ENCODE measurements around the gene ZFHX3.

The ZFHX3 gene

GRCh38 chr16:72879846-72880245 is 168.1 kb downstream of the ZFHX3 start:
- H3K27ac Mint-ChIP-seq: no peak overlapping the region
- H3K9me3 Mint-ChIP-seq: no peaks in the 10 kb centered on the region
- H3K27me3 Mint-ChIP-seq: no peaks in the 10 kb centered on the region
- peaks cover 3% of the 10 kb centered on the region for H3K36me3 Mint-ChIP-seq
- no peak overlapping the region for H3K4me3 Mint-ChIP-seq
- H3K4me1 Mint-ChIP-seq: peaks cover 7% of the 10 kb centered on the region

GRCh38 chr16:72878301-72879269 is 169.3 kb downstream of the ZFHX3 start:
- peaks cover 7% of the 10 kb centered on the region for H3K4me1 Mint-ChIP-seq
- H3K27ac Mint-ChIP-seq: no peak overlapping the region
- H3K27me3 Mint-ChIP-seq: no peaks in the 10 kb centered on the region
- H3K9me3 Mint-ChIP-seq: no peaks in the 10 kb centered on the region
- no peak overlapping the region for H3K4me3 Mint-ChIP-seq
- H3K36me3 Mint-ChIP-seq: peaks cover 1% of the 10 kb centered on the region

GRCh38 chr16:72877374-72878028 is 170.4 kb downstream of the ZFHX3 start:
- Mint-ChIP-seq H3K27ac (no peak overlapping the region), H3K27me3 (no peaks in the 10 kb centered on the region), H3K4me3 (no peak overlapping the region), H3K4me1 (peaks cover 7% of the 10 kb centered on the region), H3K9me3 (no peaks in the 10 kb centered on the region), H3K36me3 (peaks cover 1% of the 10 kb centered on the region)

- Mint-ChIP-seq H3K4me3 (no peak overlapping the region), H3K9me3 (no peaks in the 10 kb centered on the region), H3K36me3 (peaks cover 1% of the 10 kb centered on the region), H3K27me3 (no peaks in the 10 kb centered on the region), H3K27ac (no peak overlapping the region), H3K4me1 (peaks cover 7% of the 10 kb centered on the region)
These were observed 171.0 kb downstream of the ZFHX3 start for GRCh38 chr16:72876981-72877373.

GRCh38 chr16:72876221-72876620 is 171.7 kb downstream of the ZFHX3 start:
- H3K27me3 Mint-ChIP-seq: no peaks in the 10 kb centered on the region
- H3K36me3 Mint-ChIP-seq: peaks cover 1% of the 10 kb centered on the region
- no peak overlapping the region for H3K27ac Mint-ChIP-seq
- H3K4me1 Mint-ChIP-seq: peaks cover 7% of the 10 kb centered on the region
- H3K9me3 Mint-ChIP-seq: no peaks in the 10 kb centered on the region
- H3K4me3 Mint-ChIP-seq: no peak overlapping the region

- Mint-ChIP-seq H3K27me3 (no peaks in the 10 kb centered on the region), H3K4me3 (no peak overlapping the region), H3K4me1 (peaks cover 7% of the 10 kb centered on the region), H3K9me3 (no peaks in the 10 kb centered on the region), H3K27ac (no peak overlapping the region), H3K36me3 (no peaks in the 10 kb centered on the region)
These were observed 172.5 kb downstream of the ZFHX3 start for GRCh38 chr16:72875291-72876031.

GRCh38 chr16:72873853-72874252 is 174.1 kb downstream of the ZFHX3 start:
- peaks cover 7% of the 10 kb centered on the region for H3K4me1 Mint-ChIP-seq
- no peak overlapping the region for H3K4me3 Mint-ChIP-seq
- H3K27me3 Mint-ChIP-seq: no peaks in the 10 kb centered on the region
- no peak overlapping the region for H3K27ac Mint-ChIP-seq
- H3K36me3 Mint-ChIP-seq: no peaks in the 10 kb centered on the region
- no peaks in the 10 kb centered on the region for H3K9me3 Mint-ChIP-seq

- no peak overlapping the region for H3K4me3 Mint-ChIP-seq
- no peaks in the 10 kb centered on the region for H3K27me3 Mint-ChIP-seq
- no peaks in the 10 kb centered on the region for H3K9me3 Mint-ChIP-seq
- peaks cover 7% of the 10 kb centered on the region for H3K4me1 Mint-ChIP-seq
- H3K27ac Mint-ChIP-seq: no peak overlapping the region
- H3K36me3 Mint-ChIP-seq: no peaks in the 10 kb centered on the region
These were observed 174.9 kb downstream of the ZFHX3 start for GRCh38 chr16:72873044-72873443.

- H3K36me3 Mint-ChIP-seq: peaks cover 4% of the 10 kb centered on the region
- no peak overlapping the region for H3K4me3 Mint-ChIP-seq
- H3K4me1 Mint-ChIP-seq: no peaks in the 10 kb centered on the region
- no peaks in the 10 kb centered on the region for H3K27me3 Mint-ChIP-seq
- H3K27ac Mint-ChIP-seq: no peak overlapping the region
- H3K9me3 Mint-ChIP-seq: no peaks in the 10 kb centered on the region
These were observed 182.1 kb downstream of the ZFHX3 start for GRCh38 chr16:72865835-72866234.

- peaks cover 4% of the 10 kb centered on the region for H3K36me3 Mint-ChIP-seq
- no peak overlapping the region for H3K4me3 Mint-ChIP-seq
- no peaks in the 10 kb centered on the region for H3K27me3 Mint-ChIP-seq
- H3K4me1 Mint-ChIP-seq: no peaks in the 10 kb centered on the region
- no peak overlapping the region for H3K27ac Mint-ChIP-seq
- H3K9me3 Mint-ChIP-seq: no peaks in the 10 kb centered on the region
These were observed 182.7 kb downstream of the ZFHX3 start for GRCh38 chr16:72865258-72865657.

GRCh38 chr16:72864130-72864833 is 183.6 kb downstream of the ZFHX3 start:
- Mint-ChIP-seq H3K27ac (no peak overlapping the region), H3K36me3 (peaks cover 4% of the 10 kb centered on the region), H3K27me3 (no peaks in the 10 kb centered on the region), H3K4me1 (no peaks in the 10 kb centered on the region), H3K4me3 (no peak overlapping the region), H3K9me3 (no peaks in the 10 kb centered on the region)

- Mint-ChIP-seq H3K9me3 (no peaks in the 10 kb centered on the region), H3K4me3 (no peak overlapping the region), H3K27ac (no peak overlapping the region), H3K36me3 (peaks cover 2% of the 10 kb centered on the region), H3K4me1 (no peaks in the 10 kb centered on the region), H3K27me3 (no peaks in the 10 kb centered on the region)
These were observed 185.8 kb downstream of the ZFHX3 start for GRCh38 chr16:72862090-72862489.

- no peak overlapping the region for H3K27ac Mint-ChIP-seq
- no peaks in the 10 kb centered on the region for H3K9me3 Mint-ChIP-seq
- H3K27me3 Mint-ChIP-seq: no peaks in the 10 kb centered on the region
- no peaks in the 10 kb centered on the region for H3K4me1 Mint-ChIP-seq
- no peak overlapping the region for H3K4me3 Mint-ChIP-seq
- H3K36me3 Mint-ChIP-seq: peaks cover 2% of the 10 kb centered on the region
These were observed 187.0 kb downstream of the ZFHX3 start for GRCh38 chr16:72860726-72861562.

- no peak overlapping the region for H3K27ac Mint-ChIP-seq
- H3K27me3 Mint-ChIP-seq: no peaks in the 10 kb centered on the region
- H3K4me3 Mint-ChIP-seq: no peak overlapping the region
- no peaks in the 10 kb centered on the region for H3K4me1 Mint-ChIP-seq
- H3K9me3 Mint-ChIP-seq: no peaks in the 10 kb centered on the region
- H3K36me3 Mint-ChIP-seq: peaks cover 2% of the 10 kb centered on the region
These were observed 188.3 kb downstream of the ZFHX3 start for GRCh38 chr16:72859581-72859980.
